Inflammatory macrophage (primary cell): Measurements from ENCODE around the gene FAM111A.
"Not testable (repeated sequence)": the region's sequence is repeated elsewhere in the genome, so short reads cannot be mapped to it uniquely, and the experiment has no call there.

Experiments
- DNase-seq, 2 donors: peaks; one replicate each; pipeline ENCODE4 v3.0.0-alpha.2; 2020 to 2022
- total RNA-seq, 18 experiments: gene quantifications; one replicate each; lab custom pipeline; 2026; ENCODE audit warnings: mixed read lengths in 6 of 18, inconsistent platforms in 2 of 18; lab: John Stamatoyannopoulos, UW

Gene FAM111A, protein sequence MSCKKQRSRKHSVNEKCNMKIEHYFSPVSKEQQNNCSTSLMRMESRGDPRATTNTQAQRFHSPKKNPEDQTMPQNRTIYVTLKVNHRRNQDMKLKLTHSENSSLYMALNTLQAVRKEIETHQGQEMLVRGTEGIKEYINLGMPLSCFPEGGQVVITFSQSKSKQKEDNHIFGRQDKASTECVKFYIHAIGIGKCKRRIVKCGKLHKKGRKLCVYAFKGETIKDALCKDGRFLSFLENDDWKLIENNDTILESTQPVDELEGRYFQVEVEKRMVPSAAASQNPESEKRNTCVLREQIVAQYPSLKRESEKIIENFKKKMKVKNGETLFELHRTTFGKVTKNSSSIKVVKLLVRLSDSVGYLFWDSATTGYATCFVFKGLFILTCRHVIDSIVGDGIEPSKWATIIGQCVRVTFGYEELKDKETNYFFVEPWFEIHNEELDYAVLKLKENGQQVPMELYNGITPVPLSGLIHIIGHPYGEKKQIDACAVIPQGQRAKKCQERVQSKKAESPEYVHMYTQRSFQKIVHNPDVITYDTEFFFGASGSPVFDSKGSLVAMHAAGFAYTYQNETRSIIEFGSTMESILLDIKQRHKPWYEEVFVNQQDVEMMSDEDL
- total RNA-seq: 68.9 to 203 (median 119) reads per million in 18 experiments

DNA sequence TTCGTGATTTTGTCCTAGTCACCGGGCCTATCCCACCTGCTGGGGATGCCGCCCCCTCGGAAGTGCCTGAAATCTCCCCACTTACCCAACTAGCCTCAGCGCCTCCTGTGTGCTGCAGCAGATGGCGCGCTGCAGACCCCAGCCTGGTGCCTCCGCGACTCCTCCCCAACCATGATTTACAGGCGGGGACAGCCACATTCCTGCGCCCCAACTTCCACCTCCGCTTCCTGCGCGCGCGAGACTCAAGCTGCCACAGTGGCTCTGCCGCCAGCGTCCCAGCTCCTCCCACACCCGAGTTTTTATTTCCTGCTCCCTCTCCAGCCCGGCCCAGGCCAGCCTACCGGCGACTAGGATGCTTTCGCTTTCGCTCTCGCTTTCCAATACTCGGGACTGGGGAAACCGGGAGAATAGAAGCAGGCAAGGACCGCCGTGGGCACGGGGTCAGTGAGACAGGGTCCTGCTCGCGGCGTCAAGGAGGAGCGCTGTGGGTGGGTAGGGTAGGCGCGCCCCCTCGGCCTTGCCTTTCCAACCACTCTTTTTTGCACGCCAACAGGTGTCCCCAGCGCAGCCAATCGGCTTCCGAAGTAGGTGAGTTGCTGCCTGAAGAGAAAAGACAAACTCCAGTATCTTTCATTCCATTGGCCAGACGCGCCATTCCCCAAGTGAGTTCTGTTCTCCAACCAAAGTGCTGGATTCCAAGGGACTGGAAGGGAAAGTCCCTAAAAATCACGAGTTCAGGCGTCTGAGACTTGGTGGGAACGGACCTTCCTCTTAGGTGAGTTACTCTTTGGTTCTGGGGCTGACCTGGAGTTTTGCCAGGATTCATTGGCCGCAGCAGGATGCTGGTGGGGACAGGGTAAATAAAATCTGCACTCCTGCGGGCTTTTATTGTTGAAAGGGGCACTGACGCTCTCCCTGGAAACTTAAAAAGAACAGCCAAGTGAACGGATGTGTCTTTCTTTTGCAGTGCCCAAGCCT is at the start of gene FAM111A:
Gene FAM111A, plus strand, starts transcription at position 327 of the 978 bp plus-strand sequence. CDS start 6,017 bp downstream, outside the sequence.
- peak; percentile 90 to 91 for DNase-seq

DNA sequence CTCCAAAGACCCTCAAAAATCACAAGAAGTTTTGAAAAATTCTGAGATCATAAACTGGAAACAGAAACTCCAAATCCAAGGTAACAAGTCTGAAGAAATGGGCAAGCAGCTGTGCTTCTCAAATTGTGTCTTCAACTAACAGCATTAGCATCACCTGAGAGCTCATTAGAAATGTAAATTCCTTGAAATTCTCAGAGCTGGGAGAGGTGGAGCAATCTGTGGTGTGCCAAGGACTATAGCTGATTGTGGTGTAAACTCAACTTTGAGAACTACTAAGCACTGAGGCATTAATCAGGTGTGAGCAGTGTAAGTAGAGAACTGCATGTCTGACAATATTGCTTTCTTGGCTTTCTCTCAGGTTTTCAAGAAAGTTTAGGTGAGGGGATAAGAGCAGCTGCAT is 49.1 kb upstream of the FAM111A start:
- not testable (repeated sequence) for DNase-seq

DNA sequence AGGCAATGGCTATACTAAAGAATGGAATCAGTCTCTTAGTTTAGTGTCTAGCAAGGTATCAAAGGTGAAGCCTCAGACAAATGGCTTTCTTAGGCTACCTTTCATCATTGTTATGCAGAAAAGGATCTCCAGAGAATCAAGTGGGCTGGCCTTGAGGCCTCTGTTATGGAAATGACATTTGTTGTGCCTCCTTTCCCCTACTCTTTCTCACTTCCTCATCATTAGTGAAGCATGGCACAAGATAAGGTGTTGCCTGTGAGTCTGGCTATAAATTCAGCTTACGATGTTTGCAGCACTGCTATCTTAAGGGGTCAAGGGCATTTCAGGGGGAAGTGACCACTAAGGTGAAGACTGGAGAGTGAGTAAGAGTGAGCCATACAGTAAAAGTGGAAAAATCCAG is 47.4 kb upstream of the FAM111A start:
- not testable (repeated sequence) for DNase-seq

DNA sequence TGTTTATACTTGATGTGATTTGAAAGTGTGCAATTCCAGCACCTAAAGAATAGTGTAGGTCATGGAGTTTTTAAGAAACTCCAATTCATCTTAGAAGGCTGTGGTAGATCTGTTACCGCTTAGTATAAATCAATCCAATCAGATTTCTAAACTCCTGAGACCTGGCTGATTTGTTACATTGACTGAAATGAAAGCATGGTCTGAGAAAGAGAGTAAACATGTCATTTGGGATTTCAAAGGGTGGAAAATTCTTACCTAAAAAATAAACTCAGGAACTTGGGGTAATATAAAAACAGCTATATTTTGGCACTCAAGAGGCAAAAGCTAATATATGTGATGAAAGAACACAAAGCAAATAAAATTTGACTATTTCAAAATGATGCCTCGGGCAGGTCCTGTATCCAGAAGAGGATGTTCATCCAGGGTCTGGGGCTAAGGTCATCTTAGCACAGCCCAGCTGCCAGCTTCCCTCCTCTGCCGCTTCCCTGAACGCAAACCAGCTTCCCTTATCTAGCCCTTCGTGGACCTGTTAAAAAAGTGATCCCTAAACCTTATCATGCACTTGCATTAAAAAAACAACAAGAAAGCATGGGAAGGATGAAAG is 46.6 kb upstream of the FAM111A start:
- not testable (repeated sequence) for DNase-seq

DNA sequence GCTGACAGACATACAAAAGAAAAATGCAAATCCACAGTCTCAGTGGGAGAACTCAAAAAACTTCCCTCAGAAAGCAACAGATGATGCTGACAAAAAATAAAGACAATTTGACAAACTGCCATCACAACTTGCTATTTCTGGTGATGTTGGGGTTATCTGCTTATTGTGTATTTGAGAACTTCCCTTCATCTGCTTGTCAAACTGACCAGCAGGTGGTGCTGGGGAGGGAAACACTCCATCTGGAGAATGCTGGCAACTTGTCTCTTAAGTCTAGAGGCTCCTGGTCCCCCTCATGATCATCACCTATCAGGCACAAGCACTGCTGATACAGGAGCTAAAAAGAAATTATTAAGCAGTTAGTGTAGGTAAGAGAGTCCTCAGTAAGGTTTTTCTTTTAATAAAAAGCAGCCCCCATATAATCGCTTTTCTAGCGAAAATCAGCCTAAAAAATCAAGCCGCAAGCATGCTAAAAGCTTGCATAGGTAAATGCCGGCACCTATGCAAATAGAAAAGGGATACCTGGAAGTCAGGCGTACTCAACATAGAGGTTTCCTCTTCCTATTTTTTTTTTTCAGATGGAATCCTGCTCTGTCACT is 45.4 kb upstream of the FAM111A start:
- peak; percentile 69 to 73 for DNase-seq

DNA sequence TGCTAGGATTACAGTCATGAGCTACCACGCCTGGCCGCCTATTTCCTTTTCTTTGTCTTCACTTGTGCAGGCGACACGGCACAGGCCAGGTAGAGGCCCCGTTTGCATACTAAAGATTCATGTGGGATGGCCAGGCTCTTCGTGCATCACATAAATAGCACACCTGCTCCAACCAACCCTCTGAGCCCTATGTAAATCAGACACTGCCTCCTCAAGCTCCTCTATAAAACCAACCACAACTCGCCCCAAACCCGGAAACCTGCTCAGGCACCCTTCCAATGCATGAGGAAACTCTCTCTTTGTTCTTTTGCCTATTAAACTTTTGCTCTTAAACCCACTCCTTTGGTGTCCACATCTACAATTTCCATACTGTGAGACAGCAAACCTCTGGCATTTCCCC is 44.7 kb upstream of the FAM111A start:
- DNase-seq: not testable (repeated sequence)

DNA sequence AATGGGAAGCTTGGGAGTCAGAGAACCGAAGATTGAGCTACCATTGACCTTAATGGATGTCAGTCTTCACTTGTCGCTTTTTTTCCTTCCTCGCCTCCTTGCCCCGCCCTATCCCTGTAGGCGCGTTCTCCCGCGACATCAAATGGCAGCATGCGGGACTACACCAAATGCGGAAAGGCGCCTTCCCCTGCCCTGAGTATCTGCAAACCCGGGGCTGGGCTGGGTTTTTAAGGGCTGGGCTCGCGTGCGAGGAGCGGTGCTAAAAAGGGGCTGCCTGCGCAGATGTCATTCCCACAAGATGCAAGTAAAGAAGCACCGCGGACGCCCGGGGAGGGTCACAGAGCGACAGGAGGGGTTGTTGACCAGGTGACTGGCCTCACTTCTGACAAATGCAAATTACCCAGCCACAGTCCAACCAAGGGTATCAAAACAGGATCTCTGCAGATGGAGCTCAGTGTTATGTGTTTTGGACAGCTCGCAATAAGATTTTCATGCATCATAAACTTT is 40.3 kb upstream of the FAM111A start:
- DNase-seq: peak; percentile 61 to 72

DNA sequence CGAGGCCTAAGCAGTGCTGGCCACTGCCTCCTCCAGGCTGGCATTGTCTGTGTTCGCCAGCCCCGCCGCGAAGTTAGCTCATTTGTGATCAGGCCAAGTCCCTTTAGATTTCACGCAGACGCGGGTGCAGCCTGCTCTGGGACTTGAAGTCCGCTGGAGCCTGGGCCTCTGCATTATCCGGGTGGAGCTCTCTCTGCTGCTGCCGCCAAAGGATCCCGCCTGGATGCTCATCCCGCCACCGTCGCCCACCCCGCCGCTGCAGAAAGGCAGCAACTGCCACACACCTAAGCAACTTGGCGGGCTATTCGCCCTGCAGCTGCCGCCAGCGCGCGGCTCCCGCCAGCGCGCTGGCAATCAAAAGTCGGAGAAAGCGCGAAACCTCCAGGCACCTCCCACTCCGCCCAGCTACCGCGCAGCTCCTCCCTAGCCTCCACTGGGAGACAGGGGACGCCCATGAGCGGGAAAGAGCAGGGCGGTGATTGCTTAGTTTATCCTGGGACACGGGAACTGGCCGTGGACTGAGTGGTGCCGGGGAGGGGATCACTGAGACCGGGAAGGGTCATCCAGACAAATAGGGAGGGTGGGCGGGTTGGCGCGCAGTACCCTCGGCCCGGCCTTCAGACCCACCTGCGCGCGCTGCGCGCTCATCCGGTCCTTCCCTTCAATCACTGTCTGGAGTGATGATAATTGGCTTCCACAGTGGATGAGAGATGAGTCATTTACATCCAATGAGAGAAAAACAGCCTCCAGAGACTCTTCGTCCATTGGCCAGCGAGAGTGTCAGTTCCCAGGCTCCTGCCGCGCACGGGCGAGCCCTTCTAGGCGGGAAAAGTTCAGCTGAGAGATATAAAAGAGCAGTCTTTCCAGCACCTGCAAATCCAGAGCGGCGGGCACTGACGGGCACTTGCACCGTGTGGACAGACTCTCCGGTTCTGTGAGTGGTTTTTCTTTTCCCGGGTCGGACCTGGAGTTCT is 36.0 kb upstream of the FAM111A start, which contains the start of gene FAM111B:
Gene FAM111B, plus strand, starts transcription at position 875 of the 974 bp plus-strand sequence. CDS start 2,389 bp downstream, outside the sequence.
- DNase-seq: peak; percentile 84 to 92

DNA sequence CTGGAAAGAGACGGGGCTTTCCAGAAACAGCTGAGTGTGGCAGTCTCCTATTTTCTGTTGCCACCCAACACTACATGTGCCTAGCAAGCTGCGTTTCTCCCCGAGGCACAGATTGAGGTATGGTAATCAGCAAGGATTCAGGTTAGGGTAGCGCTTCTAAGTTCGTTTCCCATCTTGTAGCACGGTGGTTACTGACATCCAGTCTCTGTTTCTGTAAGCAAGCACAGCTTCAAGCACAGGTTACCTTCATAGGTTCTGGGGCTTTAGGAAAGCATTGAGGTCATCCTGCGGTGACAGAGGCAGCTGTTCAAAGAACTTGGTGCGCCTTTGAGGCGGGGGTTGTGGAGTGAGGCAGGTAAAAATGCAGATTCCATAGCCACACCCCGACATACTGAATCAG is 34.9 kb upstream of the FAM111A start:
- not testable (repeated sequence) for DNase-seq

DNA sequence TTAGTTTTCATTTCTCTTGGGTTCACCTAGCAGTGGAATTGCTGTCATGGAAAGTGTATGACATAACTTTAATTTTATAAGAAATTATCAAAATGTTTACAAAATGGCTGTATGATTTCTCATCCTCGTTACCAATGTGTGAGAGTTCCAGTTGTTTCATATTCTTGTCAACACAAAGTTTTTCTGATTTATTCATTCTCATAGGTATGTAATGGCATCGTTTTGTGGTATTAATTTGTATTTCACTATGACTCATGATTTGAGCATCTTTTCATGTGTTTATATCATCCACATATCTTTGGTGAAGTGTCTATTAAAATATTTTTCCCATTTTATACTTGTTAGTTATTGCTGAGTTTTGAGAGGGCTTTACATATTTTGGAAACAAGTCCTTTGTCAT is 30.2 kb upstream of the FAM111A start:
- DNase-seq: no peak

DNA sequence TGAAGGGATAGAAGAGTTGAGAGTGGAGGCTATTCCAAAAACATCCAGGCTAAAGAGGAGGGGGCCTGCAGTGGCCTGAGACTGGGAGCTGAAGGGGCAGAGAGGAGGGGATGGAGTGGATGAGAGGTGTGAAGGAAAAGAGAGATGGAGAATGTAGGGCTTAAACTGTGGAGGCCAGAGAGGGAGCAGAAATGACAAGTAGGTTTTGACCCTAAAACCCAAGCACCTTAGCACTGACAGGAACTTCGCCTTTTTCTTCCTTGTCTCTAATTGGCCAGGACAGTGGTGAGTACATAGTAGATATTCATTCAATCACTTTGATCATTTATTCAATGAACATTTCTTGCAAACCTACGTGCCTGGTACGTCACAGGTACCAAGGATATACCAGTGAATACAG is 28.3 kb upstream of the FAM111A start:
- no peak for DNase-seq

DNA sequence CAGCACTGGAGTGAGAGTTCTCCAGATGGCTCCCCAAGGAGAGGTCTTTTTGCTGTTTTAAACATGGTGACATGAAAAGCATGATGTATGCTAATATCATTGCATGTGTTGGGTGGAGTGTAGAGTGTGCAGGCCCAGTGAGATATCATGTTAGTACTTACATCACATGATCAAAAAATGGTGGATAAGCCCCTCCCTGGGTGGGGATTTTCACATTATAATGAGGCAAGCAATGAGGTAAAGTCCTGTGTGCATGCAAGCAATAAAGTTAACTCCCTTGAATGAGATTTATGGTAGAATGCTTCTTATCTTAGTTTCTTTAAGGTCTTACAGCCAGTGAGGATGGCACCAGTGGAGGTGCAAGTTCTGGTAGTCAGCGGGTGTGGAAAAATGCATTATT is 27.1 kb upstream of the FAM111A start:
- DNase-seq: no peak

DNA sequence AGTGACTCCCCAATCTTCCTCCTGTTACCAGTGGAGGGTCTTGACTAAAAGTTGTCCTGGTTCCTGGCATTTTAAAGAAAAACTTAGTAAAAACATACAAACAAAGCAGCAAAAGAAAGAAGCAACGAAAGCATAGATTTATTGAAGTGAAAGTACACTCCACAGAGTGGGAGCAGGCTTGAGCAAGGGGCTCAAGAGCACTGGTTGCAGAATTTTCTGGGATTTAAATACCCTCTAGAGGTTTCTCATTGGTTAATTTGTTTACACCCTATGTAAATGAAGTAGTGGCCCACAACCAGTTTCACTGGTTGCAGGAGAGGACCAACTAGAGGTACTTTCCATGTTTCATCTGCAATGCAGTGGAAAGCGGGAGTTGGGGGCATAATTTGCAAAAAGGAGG is 24.9 kb upstream of the FAM111A start:
- no peak for DNase-seq

DNA sequence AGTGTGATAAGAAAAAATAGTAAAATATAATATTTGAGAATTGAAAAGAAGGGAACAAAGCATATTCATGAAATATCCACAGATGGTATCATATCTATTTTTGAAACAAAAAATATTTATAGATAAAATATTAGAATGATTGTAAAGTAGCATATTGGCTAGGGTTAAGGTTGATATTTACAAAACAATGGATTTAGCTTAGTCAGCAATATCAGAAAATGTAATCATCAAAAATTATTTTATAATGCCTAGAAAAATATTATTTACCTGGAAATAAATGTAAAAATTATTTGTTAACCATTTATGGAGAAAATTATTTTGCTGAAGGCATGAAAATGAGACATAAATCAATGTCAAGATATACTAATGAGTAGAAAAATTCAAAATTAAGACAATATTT is 22.8 kb upstream of the FAM111A start:
- DNase-seq: no peak

DNA sequence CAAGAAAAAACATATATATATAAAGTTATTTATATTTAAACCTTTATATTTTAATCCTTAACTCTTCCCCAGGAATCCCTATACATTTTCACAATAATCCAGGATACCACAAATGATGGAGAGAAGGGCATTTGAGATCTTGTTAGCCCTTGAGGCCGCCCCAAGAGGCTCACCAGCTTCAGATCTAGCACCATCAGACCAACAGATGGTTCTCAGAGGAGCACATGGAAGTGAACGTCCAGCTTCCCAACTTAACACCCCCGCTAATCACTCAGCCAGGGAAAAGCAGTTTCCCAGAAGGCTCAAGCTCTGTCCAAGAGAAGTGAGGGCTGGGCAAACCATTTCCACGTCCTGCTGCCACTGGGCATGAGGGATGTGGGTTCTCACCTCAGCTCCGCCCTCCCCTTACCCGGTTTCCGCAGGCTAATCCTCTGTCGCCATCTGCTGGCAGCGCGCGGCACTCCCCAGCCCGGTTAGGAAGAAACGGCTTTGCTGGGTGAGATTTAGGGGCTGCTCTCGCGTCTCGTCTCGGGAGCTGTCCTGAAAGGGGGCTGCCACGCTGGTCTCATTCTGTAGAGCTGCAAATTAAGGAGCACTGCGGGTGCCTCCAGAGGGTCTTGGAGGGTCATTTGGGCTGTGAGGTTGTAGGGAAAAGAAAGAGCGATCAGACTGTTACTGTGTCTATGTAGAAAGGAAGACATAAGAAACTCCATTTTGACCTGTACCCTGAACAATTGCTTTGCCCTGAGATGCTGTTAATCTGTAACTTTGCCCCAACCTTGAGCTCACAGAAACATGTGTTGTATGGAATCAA is 6.8 kb upstream of the FAM111A start:
- DNase-seq: peak; percentile 71 to 75

DNA sequence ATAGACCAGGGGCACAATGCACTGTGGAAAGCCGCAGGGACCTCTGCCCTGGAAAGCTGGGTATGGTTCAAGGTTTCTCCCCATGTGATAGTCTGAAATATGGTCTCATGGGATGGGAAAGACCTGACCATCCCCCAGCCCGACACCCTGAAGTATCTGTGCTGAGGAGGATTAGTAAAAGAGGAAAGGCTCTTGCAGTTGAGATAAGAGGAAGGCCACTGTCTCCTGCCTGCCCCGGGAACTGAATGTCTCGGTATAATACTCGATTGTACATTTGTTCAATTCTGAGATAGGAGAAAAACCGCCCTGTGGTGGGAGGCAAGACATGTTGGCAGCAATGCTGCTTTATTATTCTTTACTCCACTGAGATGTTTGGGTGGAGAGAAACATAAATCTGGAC is 6.1 kb upstream of the FAM111A start:
- DNase-seq: not testable (repeated sequence)

DNA sequence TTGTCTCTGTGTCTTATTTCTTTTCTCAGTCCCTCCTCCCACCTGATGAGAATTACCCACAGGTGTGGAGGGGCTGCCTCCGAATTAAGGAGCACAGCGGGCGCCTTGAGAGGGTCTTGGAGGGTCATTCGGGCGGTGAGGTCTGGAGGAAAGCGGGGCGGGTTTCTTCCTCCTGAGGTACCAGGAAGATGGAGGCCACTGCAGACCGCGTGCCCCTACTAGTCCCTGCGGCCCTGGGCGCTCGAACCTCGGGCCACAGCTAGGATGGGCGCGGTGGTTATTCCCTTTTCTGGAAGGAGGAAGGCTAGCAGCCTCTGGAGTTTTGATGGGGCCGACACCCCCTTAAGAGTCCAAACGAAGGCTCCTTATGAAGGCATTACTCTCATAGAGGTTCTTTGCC is 5.5 kb upstream of the FAM111A start:
- DNase-seq: no peak

DNA sequence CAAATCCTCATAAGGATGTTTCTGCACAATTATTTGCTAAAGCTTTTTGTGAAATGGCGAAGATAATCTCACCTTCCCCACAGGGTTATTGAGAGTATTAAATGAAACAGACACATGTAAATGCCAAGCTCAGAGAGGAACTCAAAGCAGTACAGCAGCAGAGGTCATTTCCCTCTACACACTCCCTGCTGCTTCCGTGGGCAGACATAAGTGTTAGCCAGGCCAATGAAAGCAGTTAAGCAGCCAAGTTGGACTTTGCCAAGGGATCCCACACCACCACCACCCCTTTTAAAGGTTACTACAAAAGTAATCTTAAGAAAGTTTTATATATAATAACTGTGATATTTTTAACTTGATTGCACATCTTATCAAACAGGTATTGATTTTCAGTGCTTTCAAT is 4.0 kb upstream of the FAM111A start:
- peak in 1 of 2 donors; percentile 13 for DNase-seq

DNA sequence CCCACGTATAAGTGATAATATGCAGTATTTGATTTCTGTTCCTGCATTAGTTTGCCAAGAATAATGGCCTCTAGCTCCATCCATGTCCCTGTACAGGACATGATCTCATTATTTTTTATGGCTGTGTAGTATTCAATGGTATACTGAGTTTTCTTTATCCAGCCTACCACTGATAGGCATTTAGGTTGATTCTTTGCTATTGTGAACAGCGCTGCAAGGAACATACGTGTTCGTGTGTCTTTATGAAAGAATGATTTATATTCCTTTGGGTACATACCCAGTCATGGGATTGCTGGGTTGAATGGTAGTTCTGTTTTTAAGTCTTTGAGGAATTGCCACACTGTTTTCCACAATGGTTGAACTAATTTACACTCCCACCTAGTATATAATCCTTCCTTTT is 1.5 kb upstream of the FAM111A start:
- DNase-seq: no peak
